Measurements from ENCODE around the gene DENND1A. TPM values are rescaled to one million over a fixed set of nuclear protein-coding genes. Genes with fewer than 3 reads are reported as not detected.

The DENND1A gene
- total RNA-seq, 1 experiment from 2014 or later, result 19.7 TPM

DNA sequence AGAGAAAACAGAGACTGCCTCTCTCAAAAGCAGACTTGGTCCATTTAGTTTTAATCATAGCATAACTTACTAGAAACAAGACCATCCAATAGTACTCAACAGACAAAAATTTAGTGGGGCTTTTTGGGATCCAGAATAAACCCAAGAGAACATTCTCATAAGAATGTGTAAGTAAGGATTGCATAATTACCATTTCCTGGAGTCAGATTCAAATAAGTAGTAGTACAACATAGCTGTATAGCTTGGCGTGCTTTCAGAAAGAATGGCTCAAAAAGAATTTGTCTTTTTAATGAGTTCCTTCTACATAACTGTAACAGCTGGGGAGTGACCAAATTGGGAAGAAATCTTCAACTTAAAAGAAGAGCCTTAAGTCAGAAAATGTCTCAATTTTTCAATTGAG is 145.4 kb downstream of the DENND1A start:
- no peak for TF ChIP-seq SIN3A (IDR thresholded peaks at IDR 0.05; ENCODE audit: borderline replicate concordance, insufficient read depth, low read depth, low read length)
- TF ChIP-seq POLR2AphosphoS5 (IDR thresholded peaks at IDR 0.05; ENCODE audit: low read depth, low read length), result no peak
- TF ChIP-seq, protein P1, sequence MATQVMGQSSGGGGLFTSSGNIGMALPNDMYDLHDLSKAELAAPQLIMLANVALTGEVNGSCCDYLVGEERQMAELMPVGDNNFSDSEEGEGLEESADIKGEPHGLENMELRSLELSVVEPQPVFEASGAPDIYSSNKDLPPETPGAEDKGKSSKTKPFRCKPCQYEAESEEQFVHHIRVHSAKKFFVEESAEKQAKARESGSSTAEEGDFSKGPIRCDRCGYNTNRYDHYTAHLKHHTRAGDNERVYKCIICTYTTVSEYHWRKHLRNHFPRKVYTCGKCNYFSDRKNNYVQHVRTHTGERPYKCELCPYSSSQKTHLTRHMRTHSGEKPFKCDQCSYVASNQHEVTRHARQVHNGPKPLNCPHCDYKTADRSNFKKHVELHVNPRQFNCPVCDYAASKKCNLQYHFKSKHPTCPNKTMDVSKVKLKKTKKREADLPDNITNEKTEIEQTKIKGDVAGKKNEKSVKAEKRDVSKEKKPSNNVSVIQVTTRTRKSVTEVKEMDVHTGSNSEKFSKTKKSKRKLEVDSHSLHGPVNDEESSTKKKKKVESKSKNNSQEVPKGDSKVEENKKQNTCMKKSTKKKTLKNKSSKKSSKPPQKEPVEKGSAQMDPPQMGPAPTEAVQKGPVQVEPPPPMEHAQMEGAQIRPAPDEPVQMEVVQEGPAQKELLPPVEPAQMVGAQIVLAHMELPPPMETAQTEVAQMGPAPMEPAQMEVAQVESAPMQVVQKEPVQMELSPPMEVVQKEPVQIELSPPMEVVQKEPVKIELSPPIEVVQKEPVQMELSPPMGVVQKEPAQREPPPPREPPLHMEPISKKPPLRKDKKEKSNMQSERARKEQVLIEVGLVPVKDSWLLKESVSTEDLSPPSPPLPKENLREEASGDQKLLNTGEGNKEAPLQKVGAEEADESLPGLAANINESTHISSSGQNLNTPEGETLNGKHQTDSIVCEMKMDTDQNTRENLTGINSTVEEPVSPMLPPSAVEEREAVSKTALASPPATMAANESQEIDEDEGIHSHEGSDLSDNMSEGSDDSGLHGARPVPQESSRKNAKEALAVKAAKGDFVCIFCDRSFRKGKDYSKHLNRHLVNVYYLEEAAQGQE (IDR thresholded peaks at IDR 0.05; ENCODE audit: insufficient read depth in 1 of 2, low read depth in 2 of 2, low read length in 1 of 2), result no peak
- TF ChIP-seq, protein P2, sequence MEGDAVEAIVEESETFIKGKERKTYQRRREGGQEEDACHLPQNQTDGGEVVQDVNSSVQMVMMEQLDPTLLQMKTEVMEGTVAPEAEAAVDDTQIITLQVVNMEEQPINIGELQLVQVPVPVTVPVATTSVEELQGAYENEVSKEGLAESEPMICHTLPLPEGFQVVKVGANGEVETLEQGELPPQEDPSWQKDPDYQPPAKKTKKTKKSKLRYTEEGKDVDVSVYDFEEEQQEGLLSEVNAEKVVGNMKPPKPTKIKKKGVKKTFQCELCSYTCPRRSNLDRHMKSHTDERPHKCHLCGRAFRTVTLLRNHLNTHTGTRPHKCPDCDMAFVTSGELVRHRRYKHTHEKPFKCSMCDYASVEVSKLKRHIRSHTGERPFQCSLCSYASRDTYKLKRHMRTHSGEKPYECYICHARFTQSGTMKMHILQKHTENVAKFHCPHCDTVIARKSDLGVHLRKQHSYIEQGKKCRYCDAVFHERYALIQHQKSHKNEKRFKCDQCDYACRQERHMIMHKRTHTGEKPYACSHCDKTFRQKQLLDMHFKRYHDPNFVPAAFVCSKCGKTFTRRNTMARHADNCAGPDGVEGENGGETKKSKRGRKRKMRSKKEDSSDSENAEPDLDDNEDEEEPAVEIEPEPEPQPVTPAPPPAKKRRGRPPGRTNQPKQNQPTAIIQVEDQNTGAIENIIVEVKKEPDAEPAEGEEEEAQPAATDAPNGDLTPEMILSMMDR (IDR thresholded peaks at IDR 0.05), result no peak
- TF ChIP-seq TCF7L2 (IDR thresholded peaks at IDR 0.05; ENCODE audit: low read depth, low read length), result no peak
- in situ Hi-C loops (cut with HindIII; ENCODE audit: low pct_unique_long_range_greater_than_20kb, low sequenced_read_pairs), result no loop called here
- H3K36me3 ChIP-seq (ENCODE audit: control insufficient read depth, insufficient read depth, low read length), result no peaks in the 10 kb centered on the region
- no peaks in the 10 kb centered on the region for H3K27me3 ChIP-seq (ENCODE audit: control insufficient read depth, insufficient read depth, low read length)
- no TSS peak for BruUV-seq (replicated peaks)
- DNase-seq (ENCODE audit: low read depth, low spot score) (no peak), ATAC-seq (no peak)
- CTCF ChIA-PET, result no interaction called here
- H3K9me3 ChIP-seq (ENCODE audit: control insufficient read depth, insufficient read depth, low read depth, low read length), result no peaks in the 10 kb centered on the region
- no peak overlapping the region for H3K27ac ChIP-seq (ENCODE audit: low read length)
- H3K4me3 ChIP-seq (ENCODE audit: low read depth in 2 of 2, low read length in 2 of 2), result no peak overlapping the region
- H3K4me1 ChIP-seq (ENCODE audit: control insufficient read depth, insufficient read depth, low read length), result no peaks in the 10 kb centered on the region
- intact Hi-C loops (cut with micrococcal nuclease; ENCODE audit: unreplicated experiment), result no loop called here
- POLR2A ChIA-PET, result no interaction called here

DNA sequence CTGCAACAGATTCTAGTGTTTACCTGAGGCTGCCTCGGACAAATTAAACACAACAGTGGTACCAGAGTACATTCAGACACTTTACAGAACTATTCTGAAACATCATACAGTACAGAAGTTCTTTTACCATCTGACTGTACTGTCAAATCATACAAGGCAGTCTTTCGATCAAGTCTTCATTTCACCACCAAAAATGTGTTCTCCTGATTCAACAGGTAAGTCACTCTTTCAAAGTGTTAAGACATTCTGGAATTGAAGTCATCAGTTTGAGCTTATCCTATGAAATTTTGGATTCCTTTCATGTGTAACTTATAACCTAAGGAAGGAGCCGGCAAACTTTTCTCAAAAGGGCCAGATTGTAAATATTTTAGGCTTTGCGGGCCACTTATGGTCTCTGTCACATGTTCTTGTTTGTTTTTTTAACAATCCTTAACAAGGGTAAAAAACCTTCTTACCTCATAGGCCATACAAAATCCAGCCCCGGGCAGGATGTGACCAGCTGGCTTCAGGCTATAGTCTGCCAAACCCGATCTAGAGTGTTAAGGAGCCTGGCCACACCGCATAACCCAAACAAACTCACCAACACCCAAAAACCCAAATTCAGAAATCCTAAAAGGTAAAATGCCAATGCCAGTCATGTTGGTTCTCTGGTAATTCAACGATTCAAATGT is 151.6 kb downstream of the DENND1A start:
- no peak overlapping the region for H3K27ac ChIP-seq (ENCODE audit: low read length)
- intact Hi-C loops (cut with micrococcal nuclease; ENCODE audit: unreplicated experiment), result no loop called here
- DNase-seq (ENCODE audit: low read depth, low spot score), result no peak
- ATAC-seq, result no peak
- H3K4me3 ChIP-seq (ENCODE audit: low read depth in 2 of 2, low read length in 2 of 2), result no peak overlapping the region
- no peaks in the 10 kb centered on the region for H3K27me3 ChIP-seq (ENCODE audit: control insufficient read depth, insufficient read depth, low read length)
- no peaks in the 10 kb centered on the region for H3K4me1 ChIP-seq (ENCODE audit: control insufficient read depth, insufficient read depth, low read length)
- H3K36me3 ChIP-seq (ENCODE audit: control insufficient read depth, insufficient read depth, low read length), result no peaks in the 10 kb centered on the region
- no TSS peak for BruUV-seq (replicated peaks)
- POLR2A ChIA-PET, result no interaction called here
- TF ChIP-seq, protein P2 (IDR thresholded peaks at IDR 0.05), result no peak
- TF ChIP-seq POLR2AphosphoS5 (IDR thresholded peaks at IDR 0.05; ENCODE audit: low read depth, low read length) (no peak), SIN3A (IDR thresholded peaks at IDR 0.05; ENCODE audit: borderline replicate concordance, insufficient read depth, low read depth, low read length) (no peak), TCF7L2 (IDR thresholded peaks at IDR 0.05; ENCODE audit: low read depth, low read length) (no peak)
- TF ChIP-seq, protein P1 (IDR thresholded peaks at IDR 0.05; ENCODE audit: insufficient read depth in 1 of 2, low read depth in 2 of 2, low read length in 1 of 2), result no peak
- CTCF ChIA-PET, result no interaction called here
- in situ Hi-C loops (cut with HindIII; ENCODE audit: low pct_unique_long_range_greater_than_20kb, low sequenced_read_pairs), result no loop called here
- H3K9me3 ChIP-seq (ENCODE audit: control insufficient read depth, insufficient read depth, low read depth, low read length), result no peaks in the 10 kb centered on the region
